ENCODE measurements around the gene NELFA.

The NELFA gene

GRCh38 chr4:1938027-1938426 is 70.7 kb downstream of the NELFA start:
- Mint-ChIP-seq H3K27me3 (ENCODE audit: low read depth) (no peaks in the 10 kb centered on the region), H3K4me3 (no peak overlapping the region), H3K9me3 (no peaks in the 10 kb centered on the region), H3K36me3 (ENCODE audit: low read depth) (peaks cover 26% of the 10 kb centered on the region), H3K4me1 (ENCODE audit: low read depth) (peaks cover 2% of the 10 kb centered on the region), H3K27ac (no peak overlapping the region)

- H3K9me3 Mint-ChIP-seq, result no peaks in the 10 kb centered on the region
- no peak overlapping the region for H3K4me3 Mint-ChIP-seq
- no peaks in the 10 kb centered on the region for H3K27me3 Mint-ChIP-seq (ENCODE audit: low read depth)
- H3K27ac Mint-ChIP-seq, result no peak overlapping the region
- H3K36me3 Mint-ChIP-seq (ENCODE audit: low read depth), result peaks cover 24% of the 10 kb centered on the region
- H3K4me1 Mint-ChIP-seq (ENCODE audit: low read depth), result peaks cover 2% of the 10 kb centered on the region
These were observed 71.2 kb downstream of the NELFA start for GRCh38 chr4:1937550-1937949.

- Mint-ChIP-seq H3K27me3 (ENCODE audit: low read depth) (no peaks in the 10 kb centered on the region), H3K27ac (no peak overlapping the region), H3K4me3 (no peak overlapping the region), H3K36me3 (ENCODE audit: low read depth) (peaks cover 24% of the 10 kb centered on the region), H3K9me3 (no peaks in the 10 kb centered on the region), H3K4me1 (ENCODE audit: low read depth) (peaks cover 2% of the 10 kb centered on the region)
These were observed 75.1 kb downstream of the NELFA start for GRCh38 chr4:1933700-1934099.

- Mint-ChIP-seq H3K4me1 (ENCODE audit: low read depth) (peaks cover under 1% of the 10 kb centered on the region), H3K36me3 (ENCODE audit: low read depth) (peaks cover 27% of the 10 kb centered on the region), H3K4me3 (no peak overlapping the region), H3K27ac (no peak overlapping the region), H3K27me3 (ENCODE audit: low read depth) (no peaks in the 10 kb centered on the region), H3K9me3 (no peaks in the 10 kb centered on the region)
These were observed 76.0 kb downstream of the NELFA start for GRCh38 chr4:1932736-1933135.

Measured in T-helper 1 cell treated with Interleukin-12 subunit alpha and Interleukin-12 subunit beta and Interleukin-4 antibody, amounts not matched to agents 30 μg/mL and 1 μg/mL, for 36 hours (primary cell).